Measurements from ENCODE around the gene RASGRF1.

GRCh38 chr15:78913012-78913411 lies 177.6 kb downstream of the RASGRF1 start:
- TF ChIP-seq CTCF (IDR thresholded peaks at IDR 0.05; ENCODE audit: low read depth, low read length) = no peak
- TF ChIP-seq EZH2phosphoT487 (IDR thresholded peaks at IDR 0.05; ENCODE audit: low read depth) = no peak

Measured in OCI-LY3 (cell line).